MV-4-11 (cell line): Measurements from ENCODE around the gene COL28A1.

Experiments used
- DNase-seq: peaks from one replicate; lab custom pipeline; 2025; lab: John Stamatoyannopoulos, UW

COL28A1 gene

DNA sequence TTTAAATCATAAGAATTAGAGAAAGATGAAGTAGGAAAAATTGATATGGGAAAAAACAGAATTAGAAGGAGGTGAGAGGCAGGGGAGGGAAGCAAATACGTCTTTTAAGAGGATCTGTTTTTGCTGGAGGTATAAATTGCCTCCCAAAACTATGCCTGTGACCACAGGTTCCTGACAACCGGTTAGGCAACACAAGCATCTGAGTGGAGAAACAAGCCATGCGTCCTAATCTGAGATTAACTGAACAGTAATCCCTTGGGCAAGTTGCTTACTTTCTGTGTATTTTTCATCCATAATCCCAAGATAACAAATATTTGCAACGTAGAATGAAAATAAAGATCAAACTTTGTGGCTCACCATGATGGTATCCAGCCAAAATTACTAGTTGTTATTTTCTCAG lies 204.2 kb downstream of the COL28A1 start:
- DNase-seq = no peak

DNA sequence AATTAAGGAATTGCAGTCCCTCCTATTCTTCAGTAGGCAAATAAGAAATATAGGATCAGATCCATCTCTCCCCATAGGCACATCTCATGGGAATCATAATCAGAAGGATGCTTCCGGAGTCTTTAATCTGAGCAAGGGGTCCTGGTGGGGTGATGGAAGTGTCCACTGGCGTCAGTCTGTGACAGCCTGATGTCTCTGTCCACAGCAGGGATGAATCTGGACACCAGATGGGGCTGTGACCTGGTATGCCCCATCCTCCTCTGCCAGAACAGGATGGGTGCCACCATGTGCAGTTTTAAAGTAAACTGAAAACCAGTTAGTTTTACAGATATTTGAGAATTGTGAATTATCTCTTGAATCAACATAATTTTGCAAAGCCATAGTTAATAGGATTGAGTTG lies 204.7 kb downstream of the COL28A1 start:
- no peak for DNase-seq

DNA sequence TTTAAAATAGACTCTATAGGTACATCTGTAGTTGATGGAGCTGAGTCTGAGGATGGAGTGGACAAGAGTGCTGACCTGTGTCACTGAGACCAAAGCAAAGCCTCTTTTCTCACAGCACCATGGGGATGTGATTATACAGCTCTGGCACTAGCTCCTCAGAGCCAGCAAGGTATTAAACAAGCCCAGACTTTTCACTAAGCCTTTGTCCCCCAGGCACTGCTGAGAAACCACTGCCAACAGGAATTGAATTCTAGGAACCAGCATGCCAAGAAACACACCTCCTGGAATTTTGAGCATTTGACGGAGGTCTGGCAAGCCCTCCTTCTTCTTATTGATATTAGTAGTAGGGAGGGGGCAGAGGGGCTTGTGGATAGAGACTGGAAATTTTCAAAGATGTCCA lies 206.3 kb downstream of the COL28A1 start:
- DNase-seq = no peak

DNA sequence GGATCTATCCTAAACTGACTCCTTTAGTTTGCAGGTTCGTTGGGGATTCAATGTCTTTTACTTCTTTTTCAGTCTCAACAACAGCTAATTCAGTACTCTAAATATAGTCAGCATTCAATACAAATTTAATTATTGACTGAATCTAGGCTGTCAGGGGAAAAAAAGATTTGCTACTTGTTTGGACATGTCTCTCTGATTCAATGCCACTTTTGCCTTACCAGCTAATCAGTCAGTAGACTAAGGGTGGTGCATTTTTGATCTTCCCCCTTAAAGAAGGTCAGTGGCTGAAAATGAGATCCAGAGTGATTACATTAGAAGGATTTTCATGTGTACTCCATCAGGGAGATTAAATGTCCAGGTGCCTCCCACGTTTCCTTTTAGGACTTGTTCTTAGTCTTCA lies 208.2 kb downstream of the COL28A1 start:
- no peak for DNase-seq

DNA sequence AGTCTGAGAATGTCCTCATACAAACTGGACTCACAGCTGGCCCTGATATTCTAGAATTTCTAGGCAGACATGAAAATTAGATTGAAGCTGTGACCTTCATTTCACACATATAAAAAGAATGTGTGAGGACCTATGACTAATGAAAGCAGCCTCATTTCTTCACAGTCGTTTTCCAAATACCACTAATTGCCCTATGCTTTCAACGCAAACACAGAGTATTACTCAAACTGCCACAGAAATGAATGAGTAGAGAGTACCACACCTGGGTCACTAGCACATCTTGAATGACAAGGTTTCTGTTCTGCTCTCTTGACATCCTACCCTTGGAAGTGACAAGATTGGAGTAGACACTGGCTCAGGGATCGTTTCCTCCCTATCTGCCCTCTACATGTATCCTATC lies 211.0 kb downstream of the COL28A1 start:
- DNase-seq = no peak

DNA sequence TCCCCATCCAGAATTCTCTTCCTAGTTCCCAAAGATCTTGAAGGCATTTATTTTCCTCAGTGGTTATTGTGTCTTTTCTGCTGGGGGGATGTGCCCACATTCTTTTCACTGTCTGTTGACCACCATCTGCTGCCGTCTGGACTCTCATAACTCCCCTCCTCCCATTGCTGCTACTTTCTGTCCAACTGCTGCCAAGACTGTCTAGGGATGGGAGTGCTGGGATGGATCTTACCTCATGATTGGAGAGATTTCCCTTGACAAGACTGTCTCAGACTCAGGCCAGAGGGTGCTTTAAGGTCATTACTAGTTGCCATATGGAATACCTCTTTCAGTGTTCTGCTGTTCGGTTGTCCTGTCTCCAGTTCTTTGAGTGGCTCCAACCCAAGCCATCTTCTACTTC lies 211.8 kb downstream of the COL28A1 start:
- DNase-seq = no peak

DNA sequence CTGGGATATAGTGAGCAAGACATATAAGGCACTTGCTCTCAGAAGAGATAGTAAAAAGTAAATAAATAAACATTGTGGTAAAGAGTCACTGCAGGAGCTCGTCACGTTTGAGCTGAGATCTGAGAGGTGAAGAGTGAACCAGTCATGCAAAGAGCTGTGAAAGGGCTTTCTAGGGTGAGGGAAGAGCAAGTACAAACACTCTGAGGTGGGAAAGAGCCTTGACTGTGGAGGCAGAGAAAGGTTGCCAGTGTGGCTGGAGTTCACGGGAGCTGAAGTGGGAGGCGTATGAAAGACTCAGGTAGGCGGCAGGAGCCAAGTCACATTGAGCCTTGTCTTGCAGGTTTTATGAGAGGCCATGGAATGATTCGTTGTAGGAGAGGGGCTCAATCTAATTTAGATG lies 212.3 kb downstream of the COL28A1 start:
- no peak for DNase-seq

DNA sequence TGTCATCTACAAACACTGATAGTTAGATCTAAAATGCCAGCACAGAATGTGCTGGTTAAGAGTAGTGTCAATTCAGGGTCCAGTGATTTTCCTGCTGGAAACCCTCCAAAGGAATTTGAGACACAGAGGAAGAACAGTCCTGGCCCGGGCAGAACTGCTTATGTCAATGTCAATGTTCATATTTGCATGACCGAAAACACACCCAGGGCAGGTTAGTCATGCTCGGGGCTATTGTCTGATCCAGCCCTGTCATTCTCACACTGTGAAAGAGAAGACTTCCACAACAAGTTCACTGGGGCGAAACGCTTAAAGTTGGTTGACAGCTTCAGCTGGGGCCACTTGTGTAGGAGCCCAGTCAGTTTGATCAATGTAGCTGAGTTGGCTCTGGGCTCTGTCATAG lies 214.0 kb downstream of the COL28A1 start:
- DNase-seq = no peak

DNA sequence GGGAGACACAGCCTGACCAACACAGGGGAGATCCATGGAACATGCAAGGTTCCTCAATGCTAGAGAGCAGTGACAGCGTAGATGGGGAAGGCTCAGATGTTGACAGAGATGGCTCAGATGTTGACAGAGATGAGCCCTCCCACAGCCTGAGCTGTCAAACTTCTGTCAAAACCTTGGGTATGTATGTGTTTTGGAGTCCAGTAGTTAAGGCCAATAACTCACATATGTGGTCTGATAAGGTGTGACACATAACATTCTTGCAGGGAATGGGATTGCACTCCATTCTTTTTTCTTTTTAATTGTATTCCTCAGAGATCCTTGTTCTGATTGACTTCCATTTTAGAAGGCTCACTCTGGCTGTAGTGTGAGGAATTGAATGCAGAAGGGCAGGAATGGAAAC lies 217.1 kb downstream of the COL28A1 start:
- no peak for DNase-seq

DNA sequence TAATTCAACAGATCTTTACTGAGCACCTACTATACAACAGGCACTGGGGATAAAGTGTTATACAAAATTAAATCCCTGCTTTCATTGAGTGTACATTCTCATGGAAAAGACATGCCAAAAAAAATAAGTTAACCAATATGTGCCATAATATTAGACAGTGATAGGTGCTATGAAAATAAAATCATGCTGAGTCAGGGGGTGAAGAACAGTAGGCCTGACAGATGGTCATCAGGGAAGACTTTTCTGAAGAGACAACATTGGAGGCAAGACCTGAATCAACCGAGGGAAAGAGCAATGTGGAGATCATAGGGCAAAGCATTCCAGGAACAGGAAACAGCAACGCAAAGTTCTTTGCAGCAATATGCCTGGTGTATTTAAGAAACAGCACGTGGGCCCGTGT lies 217.8 kb downstream of the COL28A1 start:
- DNase-seq = no peak

DNA sequence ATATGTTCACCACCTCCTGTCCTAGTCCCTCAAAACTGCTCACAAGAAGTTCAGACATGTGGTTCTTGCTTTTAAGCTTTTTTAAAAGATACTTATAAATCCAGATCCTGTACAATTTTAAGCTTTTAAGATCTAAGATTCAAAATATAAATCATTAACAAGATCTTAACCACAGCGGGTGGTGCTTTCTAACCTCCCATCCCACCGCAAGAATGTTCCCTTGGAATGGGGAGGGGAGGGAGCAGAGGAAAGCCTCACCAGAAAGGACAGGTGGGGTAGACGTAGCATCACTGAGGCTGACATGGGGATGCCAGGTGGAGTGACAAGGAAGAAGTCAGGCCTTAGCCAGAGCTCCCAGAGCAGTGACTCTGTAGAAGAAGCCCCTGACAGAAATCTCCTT lies 219.8 kb downstream of the COL28A1 start:
- DNase-seq = no peak

DNA sequence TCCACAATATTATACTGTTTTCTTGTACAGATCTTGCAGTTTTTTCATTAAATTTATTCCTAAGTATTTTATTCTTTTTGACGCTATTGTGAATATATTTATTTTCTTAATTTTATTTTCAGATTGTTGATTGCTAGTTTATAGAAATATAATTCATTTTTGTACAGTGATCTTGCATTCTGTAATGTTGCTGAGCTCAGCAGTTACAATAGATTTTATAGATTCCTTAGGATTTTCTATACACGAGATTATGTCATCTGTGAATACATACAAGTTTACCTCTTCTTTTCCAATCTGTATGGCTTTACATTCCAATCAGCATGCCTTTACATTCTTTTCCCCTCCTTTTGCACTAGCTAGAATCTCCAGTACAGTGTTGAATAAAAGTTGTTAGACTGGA lies 223.3 kb downstream of the COL28A1 start:
- DNase-seq = no peak

DNA sequence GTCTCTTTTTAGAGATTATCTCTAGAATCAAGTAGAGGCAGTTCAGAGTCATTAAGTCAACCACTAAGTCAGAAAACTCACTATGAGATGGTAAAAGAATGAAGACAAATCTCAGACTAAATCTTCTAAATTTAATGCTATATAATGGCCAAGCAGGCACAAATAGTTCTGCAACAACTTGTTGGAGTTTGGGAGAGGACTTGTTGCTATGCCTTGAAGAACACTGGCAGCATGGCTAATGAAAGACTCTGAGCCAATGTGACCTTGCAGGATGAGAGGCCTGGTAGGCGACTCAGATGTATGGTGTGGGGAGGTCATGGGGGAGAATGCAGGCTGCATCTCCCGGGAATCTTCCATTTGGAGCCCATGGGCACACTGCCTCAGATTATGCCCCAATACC lies 224.7 kb downstream of the COL28A1 start:
- no peak for DNase-seq

DNA sequence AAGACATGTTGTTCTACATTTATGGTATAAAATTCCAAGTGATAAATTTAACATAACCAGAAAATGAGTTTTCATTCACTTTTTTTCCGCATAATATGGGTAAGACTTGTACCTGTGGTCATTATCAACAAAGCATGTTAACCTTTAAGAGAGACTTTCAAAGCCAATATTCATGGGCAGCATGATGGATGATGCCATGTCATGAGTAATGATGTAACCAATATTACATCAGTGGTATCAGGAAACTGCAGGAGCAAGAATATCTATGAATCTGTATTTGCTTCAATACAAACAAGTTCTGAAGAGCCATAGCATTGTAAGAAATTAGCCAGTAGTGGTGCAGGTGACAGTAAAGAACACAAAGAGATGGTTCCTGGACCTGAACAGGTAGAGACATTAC lies 226.5 kb downstream of the COL28A1 start:
- no peak for DNase-seq
